Neural progenitor cell (in vitro differentiated cells): Measurements from ENCODE around the gene ZNF620.

Experiments
- EZH2 ChIP-seq: fragments of 200-600 bp; sonication (generic); IDR thresholded peaks from 2 replicates; pipeline ENCODE4 v1.6.1; 2017; ENCODE audit warnings: antibody characterized with exemption, mild to moderate bottlenecking, moderate library complexity
- TF ChIP-seq, protein P1 (sequence below): fragments of 200-600 bp; sonication (generic); IDR thresholded peaks from 2 replicates; pipeline ENCODE4 v1.5.1; 2017; ENCODE audit warnings: antibody characterized with exemption, mild to moderate bottlenecking

GRCh38 chr3:40458473-40458872 is 47.4 kb upstream of the ZNF620 start:
- TF ChIP-seq, protein P1, sequence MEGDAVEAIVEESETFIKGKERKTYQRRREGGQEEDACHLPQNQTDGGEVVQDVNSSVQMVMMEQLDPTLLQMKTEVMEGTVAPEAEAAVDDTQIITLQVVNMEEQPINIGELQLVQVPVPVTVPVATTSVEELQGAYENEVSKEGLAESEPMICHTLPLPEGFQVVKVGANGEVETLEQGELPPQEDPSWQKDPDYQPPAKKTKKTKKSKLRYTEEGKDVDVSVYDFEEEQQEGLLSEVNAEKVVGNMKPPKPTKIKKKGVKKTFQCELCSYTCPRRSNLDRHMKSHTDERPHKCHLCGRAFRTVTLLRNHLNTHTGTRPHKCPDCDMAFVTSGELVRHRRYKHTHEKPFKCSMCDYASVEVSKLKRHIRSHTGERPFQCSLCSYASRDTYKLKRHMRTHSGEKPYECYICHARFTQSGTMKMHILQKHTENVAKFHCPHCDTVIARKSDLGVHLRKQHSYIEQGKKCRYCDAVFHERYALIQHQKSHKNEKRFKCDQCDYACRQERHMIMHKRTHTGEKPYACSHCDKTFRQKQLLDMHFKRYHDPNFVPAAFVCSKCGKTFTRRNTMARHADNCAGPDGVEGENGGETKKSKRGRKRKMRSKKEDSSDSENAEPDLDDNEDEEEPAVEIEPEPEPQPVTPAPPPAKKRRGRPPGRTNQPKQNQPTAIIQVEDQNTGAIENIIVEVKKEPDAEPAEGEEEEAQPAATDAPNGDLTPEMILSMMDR: no peak
- no peak for TF ChIP-seq EZH2
